Stimulated activated CD8-positive, alpha-beta memory T cell treated with anti-CD3 and anti-CD28 coated beads, Interleukin-12 subunit alpha, Interleukin-12 subunit beta, amount 100 ng/mL, for 24 hours (primary cell): ENCODE data around the gene SLC38A11.
"Not testable (repeated sequence)": the region's sequence is repeated elsewhere in the genome, so short reads cannot be mapped to it uniquely, and the experiment has no call there.

ENCODE experiments used
- DNase-seq: peaks from one replicate; pipeline ENCODE4 v3.0.0-alpha.2; 2020; ENCODE audit errors: extremely low read depth

SLC38A11 gene

GRCh38 chr2:164879901-164880535, 75.3 kb downstream of the SLC38A11 start:
- DNase-seq: no peak

- no peak for DNase-seq
These were observed 77.4 kb downstream of the SLC38A11 start for GRCh38 chr2:164877927-164878326.

- DNase-seq: no peak
These were observed 78.2 kb downstream of the SLC38A11 start for GRCh38 chr2:164877169-164877568.

GRCh38 chr2:164875334-164876205, 79.8 kb downstream of the SLC38A11 start:
- no peak for DNase-seq

DNA sequence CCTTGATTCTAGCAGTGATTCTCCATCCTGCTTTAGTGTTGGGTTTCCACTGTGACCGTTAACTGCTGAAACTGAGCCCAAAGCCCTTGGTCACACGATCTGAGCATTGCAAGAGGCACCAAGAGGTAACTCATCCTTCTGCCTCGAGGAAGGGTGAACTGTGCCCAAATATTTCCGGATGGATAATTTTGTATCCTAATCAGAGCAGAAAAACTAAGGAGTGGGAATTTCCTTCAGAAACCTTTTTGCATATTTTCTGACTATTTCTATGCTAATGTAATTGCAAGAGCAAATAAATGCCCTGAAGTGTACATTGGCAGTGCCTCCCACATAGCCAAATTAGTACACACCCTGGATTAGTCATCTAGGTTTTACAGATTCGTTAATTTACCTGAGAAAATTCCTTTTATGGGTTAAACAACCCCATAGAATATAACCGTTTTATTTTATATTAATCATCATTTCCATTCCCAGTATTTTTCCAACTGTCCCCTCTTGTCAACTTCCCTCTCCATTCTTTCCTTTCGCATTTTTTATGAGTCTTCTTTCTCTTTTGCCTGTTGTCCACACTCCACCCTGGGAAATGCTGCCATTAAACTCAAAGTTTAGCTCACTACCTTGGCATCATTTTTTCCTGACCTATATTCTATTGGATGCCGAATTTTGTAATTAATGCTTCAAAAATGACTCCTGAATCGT, 82.0 kb downstream of the SLC38A11 start:
- no peak for DNase-seq

GRCh38 chr2:164871404-164871803, 83.9 kb downstream of the SLC38A11 start:
- DNase-seq: no peak

DNA sequence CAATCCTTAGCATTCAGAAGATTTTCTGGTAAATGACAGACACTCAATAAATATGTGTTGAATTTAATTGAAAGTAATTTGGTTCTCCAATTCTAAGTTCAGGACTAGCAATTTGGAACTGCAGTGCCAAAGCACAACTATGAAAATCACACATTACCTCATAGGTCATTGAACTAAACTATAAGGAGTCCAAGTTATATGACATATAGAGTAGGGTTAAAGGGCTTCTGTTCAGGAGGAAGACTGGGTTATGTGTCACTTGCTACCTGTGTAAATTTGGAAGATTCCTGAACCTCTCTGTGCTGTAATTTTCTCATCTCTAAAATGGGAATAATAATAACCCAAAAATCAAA, 85.9 kb downstream of the SLC38A11 start:
- DNase-seq: no peak

DNA sequence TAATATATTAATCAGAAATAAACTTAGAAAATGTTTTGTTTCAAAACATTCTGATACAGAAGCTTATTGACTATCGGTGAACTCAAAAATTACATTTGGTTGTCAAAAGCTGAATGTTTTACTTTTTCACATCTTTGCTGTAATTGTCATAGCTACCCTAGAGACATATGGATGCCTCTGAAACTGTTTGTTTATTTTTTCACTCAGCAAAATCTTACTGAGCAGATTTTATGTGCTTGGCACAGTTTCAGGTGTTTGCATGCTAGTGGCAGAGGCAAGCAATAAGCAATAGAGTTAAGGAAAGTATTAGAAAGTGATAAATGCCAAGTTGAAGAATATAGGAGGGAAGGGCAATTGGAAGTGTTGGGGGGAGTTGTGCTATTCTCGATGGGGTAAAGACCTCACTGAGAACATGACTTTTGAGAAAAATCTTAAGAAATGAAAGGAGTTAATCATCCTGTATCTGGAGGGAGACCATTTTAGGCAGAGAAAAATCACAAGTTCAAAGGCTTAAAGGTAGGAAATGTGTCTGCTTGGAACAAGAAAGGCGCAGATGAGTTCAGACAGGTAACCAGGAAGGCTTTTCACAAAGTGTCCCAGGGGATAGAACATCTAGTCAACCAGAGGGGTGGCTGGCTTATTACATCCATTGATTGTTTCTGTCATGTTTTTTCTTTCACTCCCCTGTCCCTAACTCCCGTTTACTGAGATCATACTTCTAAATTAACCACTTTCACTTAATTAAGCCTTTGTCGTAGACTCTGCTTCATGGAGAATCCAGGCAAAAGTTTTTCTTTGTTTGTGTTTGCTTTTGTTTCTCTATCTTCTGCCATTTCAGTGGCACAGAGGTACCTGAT, 86.5 kb downstream of the SLC38A11 start:
- DNase-seq: no peak

- DNase-seq: no peak
These were observed 87.4 kb downstream of the SLC38A11 start for GRCh38 chr2:164867779-164868397.

DNA sequence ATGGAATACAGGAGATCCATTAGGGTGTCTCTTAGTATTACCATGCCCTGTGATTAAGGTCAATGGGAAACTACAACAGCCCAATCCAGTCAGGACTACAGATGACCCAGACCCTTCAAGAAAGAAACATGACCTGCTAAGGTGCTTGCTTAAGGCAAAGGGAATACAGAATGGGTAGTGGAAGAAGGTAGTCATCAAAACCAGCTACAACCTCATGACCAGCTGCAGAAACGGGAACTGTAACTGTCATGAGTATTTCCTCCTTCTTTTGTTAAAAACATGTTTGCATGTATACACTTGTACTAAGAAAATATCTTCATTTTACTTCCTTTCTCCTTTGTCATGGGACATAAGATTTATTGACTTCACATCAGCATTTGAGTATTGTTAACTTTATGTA, 88.9 kb downstream of the SLC38A11 start:
- DNase-seq: not testable (repeated sequence)

DNA sequence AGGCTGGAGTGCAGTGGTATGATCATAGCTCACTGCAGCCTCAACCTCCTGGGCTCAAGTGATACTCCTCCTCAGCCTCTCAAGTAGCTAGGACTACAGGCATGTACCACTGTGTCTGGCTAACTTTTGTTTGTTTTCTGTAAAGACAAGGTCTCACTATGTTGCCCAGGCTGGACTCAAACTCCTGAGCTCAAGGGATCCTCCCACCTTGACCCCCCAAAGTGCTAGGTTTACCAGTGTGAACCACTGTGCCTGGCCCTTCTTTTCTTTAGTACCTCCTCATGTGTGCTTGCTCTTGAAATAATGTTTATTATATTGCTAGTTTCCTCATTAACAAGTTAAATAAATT, 94.7 kb downstream of the SLC38A11 start:
- no peak for DNase-seq

DNA sequence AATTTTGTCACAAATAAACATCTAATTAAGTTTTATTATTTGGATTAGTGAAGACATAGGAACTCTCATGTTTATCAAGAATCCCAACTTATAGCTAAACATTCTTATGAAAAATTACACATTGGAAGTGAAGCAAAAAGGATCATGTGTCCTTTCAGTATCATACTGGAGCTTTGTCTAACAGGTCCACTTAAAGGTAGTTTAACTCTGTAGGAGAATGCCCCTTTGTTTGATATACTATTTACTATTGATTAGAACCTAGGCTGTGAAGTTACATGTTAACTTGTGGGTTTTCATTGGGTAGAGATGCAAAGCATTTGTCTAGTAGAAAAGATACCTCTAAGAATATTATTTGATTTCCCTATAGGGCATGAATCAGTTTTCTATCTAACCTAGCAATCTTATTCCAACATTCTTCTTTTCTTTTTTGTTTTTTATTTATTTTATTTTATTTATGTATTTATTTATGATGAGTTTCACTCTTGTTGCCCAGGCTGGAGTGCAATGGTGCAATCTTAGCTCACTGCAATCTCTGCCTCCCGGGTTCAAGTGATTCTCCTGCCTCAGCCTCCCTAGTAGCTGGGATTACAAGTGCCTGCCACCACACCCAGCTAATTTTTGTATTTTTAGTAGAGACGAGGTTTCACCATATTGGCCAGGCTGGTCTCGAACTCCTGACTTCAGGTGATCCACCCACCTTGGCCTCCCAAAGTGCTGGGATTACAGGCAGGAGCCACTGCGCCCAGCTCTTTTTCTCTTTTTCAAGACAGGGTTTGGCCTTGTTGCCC, 95.2 kb downstream of the SLC38A11 start:
- DNase-seq: not testable (repeated sequence)

DNA sequence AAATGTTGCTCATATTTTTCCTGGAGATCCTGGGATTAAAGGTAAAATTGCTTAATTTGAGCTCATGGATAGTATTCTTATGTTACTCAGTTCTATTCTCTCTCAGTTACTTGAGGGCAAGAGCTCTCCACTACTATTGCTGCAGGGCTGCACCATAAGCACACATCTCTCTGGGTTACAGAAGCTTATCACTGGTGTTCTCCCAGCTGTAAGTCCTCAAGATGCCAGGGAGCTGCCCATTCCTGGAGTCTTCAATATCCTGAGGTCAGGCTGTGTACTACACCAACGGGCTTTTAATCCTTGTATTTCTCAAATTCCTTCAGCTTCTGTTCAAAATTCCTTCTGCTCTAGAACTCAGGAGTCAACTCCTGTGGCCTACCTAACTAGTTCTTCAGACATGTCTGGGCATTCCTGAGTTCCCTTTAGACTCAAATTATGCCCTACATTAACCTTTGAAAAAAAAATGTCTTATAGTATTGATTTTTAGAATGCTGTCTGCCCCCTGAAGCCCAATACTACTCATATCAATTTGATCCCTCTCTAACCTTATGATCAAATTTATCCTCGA, 96.0 kb downstream of the SLC38A11 start:
- DNase-seq: no peak

DNA sequence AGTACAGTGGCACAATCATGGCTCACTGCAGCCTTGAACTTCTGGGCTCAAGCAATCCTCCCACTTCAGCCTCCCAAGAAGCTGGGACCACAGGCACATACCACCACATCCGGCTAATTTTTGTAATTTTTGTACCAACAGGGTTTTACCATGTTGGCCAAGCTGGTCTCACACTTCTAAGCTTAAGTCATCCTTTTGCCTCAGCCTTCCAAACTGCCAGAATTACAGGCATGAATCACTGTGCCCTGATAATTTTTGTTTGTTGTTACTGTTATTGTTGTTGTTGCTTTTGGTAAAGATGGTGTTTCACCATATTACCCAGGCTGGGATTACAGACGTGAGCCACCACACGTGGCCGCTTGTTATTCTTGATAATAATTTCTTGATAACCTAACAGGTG, 103.2 kb downstream of the SLC38A11 start:
- DNase-seq: no peak

- DNase-seq: no peak
These were observed 105.1 kb downstream of the SLC38A11 start for GRCh38 chr2:164850235-164850634.

GRCh38 chr2:164849506-164849905, 105.8 kb downstream of the SLC38A11 start:
- DNase-seq: no peak

DNA sequence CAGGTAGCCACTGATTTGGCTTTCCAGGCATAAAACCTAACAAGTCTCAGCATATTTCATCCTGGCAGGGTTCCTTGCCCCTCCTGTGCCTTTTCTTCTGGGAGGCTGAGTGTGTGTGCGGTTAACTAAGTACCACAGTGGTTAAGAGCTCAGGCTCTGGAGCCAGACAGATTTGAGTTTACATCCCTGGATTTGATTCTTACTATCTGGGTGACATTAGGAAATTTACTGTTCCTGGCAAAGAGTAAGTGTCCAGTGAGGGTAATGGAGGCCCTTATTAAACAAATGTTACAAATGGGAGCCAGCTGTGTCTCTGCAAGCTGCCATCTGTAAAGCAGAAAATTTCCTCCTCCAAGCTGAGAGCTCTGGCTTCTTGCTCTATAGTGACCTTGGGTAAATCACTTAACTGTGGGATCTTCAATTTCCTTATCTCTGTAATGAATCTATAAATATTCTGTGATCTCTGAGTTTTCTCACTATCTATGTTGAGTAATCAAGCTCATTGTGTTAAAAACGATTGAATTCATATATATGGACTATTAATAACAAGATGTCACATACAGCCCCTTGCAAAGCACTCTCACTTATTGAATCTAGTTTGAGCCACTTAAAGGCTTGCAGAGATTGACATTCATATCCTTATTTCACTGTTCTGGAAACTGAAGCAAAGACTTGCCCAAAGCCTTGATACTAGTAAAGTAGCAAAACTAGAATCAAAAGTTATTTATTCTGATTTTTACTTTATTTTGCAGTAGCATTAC, 107.2 kb downstream of the SLC38A11 start:
- no peak for DNase-seq

DNA sequence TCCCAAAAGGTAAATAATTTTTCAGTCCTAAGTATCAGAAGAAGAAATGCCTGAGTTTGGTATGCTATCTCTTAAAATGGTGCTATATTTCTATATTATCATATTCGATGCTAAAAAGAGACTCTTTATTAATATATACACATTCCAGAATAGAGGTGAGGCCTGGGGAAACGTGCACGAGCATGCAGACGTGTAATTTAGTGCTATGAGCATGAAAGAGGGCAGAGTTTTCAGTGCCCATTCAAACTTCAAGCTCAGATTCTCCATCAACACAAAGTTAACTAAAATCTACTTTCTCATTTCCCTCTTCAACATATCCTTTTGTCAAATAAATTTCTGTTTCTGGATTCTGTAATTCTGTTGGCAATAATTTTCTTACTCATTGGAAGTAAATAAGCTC, 108.0 kb downstream of the SLC38A11 start:
- DNase-seq: no peak

DNA sequence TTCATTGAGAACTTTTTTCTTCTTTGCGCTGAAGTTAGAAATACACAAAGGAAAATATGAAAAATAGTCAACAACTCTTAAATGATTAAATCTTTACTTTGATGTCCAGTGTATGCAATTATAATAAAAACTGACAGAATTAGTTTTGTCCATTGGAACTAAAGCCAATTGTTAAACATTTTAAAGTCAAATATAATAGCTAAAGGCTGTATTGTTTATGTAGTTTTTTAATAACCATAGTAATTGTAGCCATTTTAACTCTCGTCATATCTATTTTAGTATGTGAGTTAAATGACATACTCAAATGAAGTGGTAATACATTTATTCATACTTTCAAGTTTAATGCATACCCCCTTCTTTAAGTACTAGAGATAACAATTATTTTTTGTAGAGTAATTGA, 109.0 kb downstream of the SLC38A11 start:
- DNase-seq: no peak
